ENCODE measurements around the gene ARID3A.

- TF ChIP-seq POLR2A (IDR thresholded peaks at IDR 0.05) (no peak), CTCF (IDR thresholded peaks at IDR 0.05) (no peak)
Observed at GRCh38 chr19:902093-902370, 23.8 kb upstream of the ARID3A start.

Data from Peyer's patch (tissue), 4 donors.